NB4 (cell line): Measurements from ENCODE around the gene TRIP13.
"Not testable (repeated sequence)": the region's sequence is repeated elsewhere in the genome, so short reads cannot be mapped to it uniquely, and the experiment has no call there.

Experiments
- DNase-seq: peaks from one replicate; pipeline ENCODE4 v3.0.0; 2010; ENCODE audit warnings: low read depth
- H3K4me3 ChIP-seq: one replicate; pipeline ENCODE4 v1.5.1; 2011; ENCODE audit warnings: mild to moderate bottlenecking, low read depth, low read length, moderate library complexity
- CTCF ChIP-seq: IDR thresholded peaks from one replicate; pipeline ENCODE4 v1.5.1; 2012; ENCODE audit warnings: low read depth, low read length
- MAX ChIP-seq: IDR thresholded peaks from 2 replicates; pipeline ENCODE4 v1.6.1; 2011; ENCODE audit warnings: low read depth, low read length
- MYC ChIP-seq: IDR thresholded peaks from 2 replicates; pipeline ENCODE4 v1.6.1; 2011; ENCODE audit warnings: low read depth, low read length
- POLR2A ChIP-seq: IDR thresholded peaks from 2 replicates; pipeline ENCODE4 v1.6.1; 2011; ENCODE audit warnings: mild to moderate bottlenecking; ENCODE audit not compliant: insufficient read length; ENCODE audit errors: extremely low read depth

The TRIP13 gene

GRCh38 chr5:935510-936084 is 42.9 kb downstream of the TRIP13 start:
- TF ChIP-seq MYC (peak; percentile 25; the same call in 1 of the 2 replicates), MAX (no peak)
- H3K4me3 ChIP-seq: no peak overlapping the region
- peak; percentile 76 for DNase-seq

GRCh38 chr5:936149-937144 is 43.8 kb downstream of the TRIP13 start:
- H3K4me3 ChIP-seq: no peak overlapping the region
- TF ChIP-seq MYC (no peak), CTCF (no peak), MAX (0 out of 2 replicates have a peak, but pooled peaks have one; percentile 8)
- DNase-seq: no peak

- TF ChIP-seq MYC (no peak), POLR2A (no peak), MAX (no peak), CTCF (no peak)
- H3K4me3 ChIP-seq: no peak overlapping the region
- DNase-seq: no peak
Measured at GRCh38 chr5:937151-937924, 44.7 kb downstream of the TRIP13 start.

- TF ChIP-seq CTCF (no peak), MYC (no peak), MAX (no peak), POLR2A (no peak)
- no peak overlapping the region for H3K4me3 ChIP-seq
- DNase-seq: no peak
Measured at GRCh38 chr5:939368-939767, 46.7 kb downstream of the TRIP13 start.

GRCh38 chr5:940741-941140 is 48.1 kb downstream of the TRIP13 start:
- not testable (repeated sequence) for DNase-seq, H3K4me3 ChIP-seq

GRCh38 chr5:943201-943917 is 50.7 kb downstream of the TRIP13 start:
- no peak overlapping the region for H3K4me3 ChIP-seq
- no peak for DNase-seq
- no peak for TF ChIP-seq POLR2A
- TF ChIP-seq CTCF: no peak
- TF ChIP-seq MAX: no peak
- no peak for TF ChIP-seq MYC
